Esophagus muscularis mucosa (tissue), 4 donors: ENCODE results near the gene RHOF. TPM values are rescaled to one million over a fixed set of nuclear protein-coding genes. Genes with fewer than 3 reads are reported as not detected.

Experiments used
- DNase-seq: peaks from one replicate; pipeline ENCODE4 v3.0.0-alpha.2; 2017; ENCODE audit errors: extremely low spot score
- H3K27ac ChIP-seq, 4 donors: fragments of 200-600 bp; sonication (generic); replicated peaks in 1 of 4; 1 replicate in 3 of 4; 2 replicates in 1 of 4; pipeline ENCODE4 v1.5.1; 2016 to 2019; ENCODE audit warnings: mild to moderate bottlenecking in 1 of 4
- H3K27me3 ChIP-seq, 4 donors: fragments of 200-600 bp; sonication (generic); one replicate each; pipeline versions ENCODE4 v1.5.1 to v1.6.0; 2016 to 2019
- H3K36me3 ChIP-seq, 4 donors: fragments of 200-600 bp; sonication (generic); one replicate each; pipeline ENCODE4 v1.5.1; 2016 to 2019
- H3K4me1 ChIP-seq, 4 donors: fragments of 200-600 bp; sonication (generic); one replicate each; pipeline ENCODE4 v1.5.1; 2016 to 2019
- H3K4me3 ChIP-seq, 4 donors: fragments of 200-600 bp; sonication (generic); 1 replicate in 2 of 4; 2 replicates in 2 of 4; pipeline ENCODE4 v1.5.1; 2016 to 2019; ENCODE audit warnings: mild to moderate bottlenecking in 4 of 4, moderate library complexity in 1 of 4
- H3K9me3 ChIP-seq, 4 donors: fragments of 200-600 bp; sonication (generic); 1 replicate in 3 of 4; 2 replicates in 1 of 4; pipeline ENCODE4 v1.5.1; 2016 to 2019
- EP300 ChIP-seq: sonication (generic); formaldehyde crosslinking; IDR thresholded peaks from one replicate; pipeline ENCODE4 v1.6.1; 2017; ENCODE audit warnings: antibody characterized with exemption
- POLR2A ChIP-seq: fragments of 450-650 bp; IDR thresholded peaks from one replicate; pipeline ENCODE4 v1.6.1; 2017; ENCODE audit warnings: antibody characterized with exemption, moderate library complexity, mild to moderate bottlenecking, low read depth
- POLR2AphosphoS5 ChIP-seq, 2 donors: sonication (generic); formaldehyde crosslinking; IDR thresholded peaks; one replicate each; pipeline ENCODE4 v1.6.1; 2017; ENCODE audit warnings: antibody characterized with exemption in 2 of 2
- WGBS: methylation state at CpG from one replicate; pipeline ENCODE4 v1.1.5; 2018; 5-methylcytosine and 5-hydroxymethylcytosine counted together
- intact Hi-C: fragments of 100-400 bp; cut with DNase I; formaldehyde crosslinking; loops from one replicate; pipeline ENCODE4 v1.15.1; 2023
- total RNA-seq, 4 donors: library from RNA; depleted of rRNA; stranded (reverse); fragments of >200 nt; gene quantifications; one replicate each; pipeline versions ENCODE4 v1.1.0 to v1.2.1, GENCODE V29; 2016
- TF ChIP-seq, protein P1 (sequence below), 3 experiments: fragments of 200-600 bp in 2 of 3; fragments of 450-650 bp in 1 of 3; sonication (generic) in 2 of 3; IDR thresholded peaks; one replicate each; pipeline ENCODE4 v1.5.1; 2017 to 2019; ENCODE audit warnings: antibody characterized with exemption in 3 of 3, mild to moderate bottlenecking in 2 of 3, moderate library complexity in 1 of 3

RHOF gene
- total RNA-seq, 4 donors from 2014 or later, result 7.0 to 23.2 (median 15.9) TPM

DNA sequence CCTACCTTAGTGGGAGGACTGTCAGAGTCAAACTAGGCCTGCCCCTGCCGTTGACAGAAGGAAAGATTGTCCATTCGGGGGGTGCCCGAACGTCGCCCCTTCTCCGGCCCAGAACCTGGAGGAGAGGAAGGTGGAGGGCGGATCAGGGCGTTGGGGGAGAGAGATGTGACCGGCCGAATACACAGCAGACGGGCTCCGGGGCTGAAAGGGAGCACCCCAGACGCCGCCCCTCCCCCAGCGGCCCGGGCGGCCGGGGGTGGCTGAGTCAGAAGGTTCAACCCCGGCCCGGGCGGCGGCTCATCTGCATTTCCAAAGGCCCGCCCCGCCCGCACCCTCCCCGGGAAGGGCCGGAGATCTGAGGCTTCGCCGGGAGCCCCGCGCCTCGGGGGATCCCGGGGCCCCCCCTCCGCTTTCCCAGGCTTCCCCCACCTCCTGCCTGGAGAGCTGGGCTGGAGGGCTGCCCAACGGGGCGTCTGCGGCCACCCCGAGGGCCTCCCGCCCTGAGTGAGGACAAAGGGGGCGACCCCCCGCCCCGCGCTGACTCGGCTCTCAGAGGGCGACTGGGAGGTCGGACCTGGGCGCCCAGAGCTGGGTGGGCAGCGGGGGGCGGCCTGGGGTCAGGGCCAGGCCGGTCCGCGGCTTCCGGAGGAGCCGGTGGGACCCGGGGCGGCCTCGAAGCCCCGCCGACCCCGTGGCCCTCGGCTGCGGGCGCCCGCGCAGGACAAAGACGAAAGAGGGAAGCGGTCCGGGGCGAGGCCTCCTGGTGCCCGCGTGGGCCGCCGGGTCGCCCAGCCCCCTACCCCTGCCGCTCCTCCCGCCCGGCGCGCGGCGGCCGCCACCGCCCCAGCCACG lies 6.6 kb upstream of the RHOF start:
- intact Hi-C loops, result no loop called here
- Histone ChIP-seq H3K4me1 (peaks cover 45 to 57% (median 48%) of the 10 kb centered on the region in 4 donors), H3K9me3 (no peaks in the 10 kb centered on the region), H3K36me3 (peaks cover 0 to 12% (median 9%) of the 10 kb centered on the region in 4 donors), H3K27me3 (no peaks in the 10 kb centered on the region), H3K4me3 (peak overlapping the region; percentile 65 to 94 (median 84)), H3K27ac (peak overlapping the region; percentile 97 to 100 (median 100))
- peak; percentile 96 for DNase-seq
- WGBS, result 0% methylated on average over 6 of the region's 84 CpGs
- TF ChIP-seq, protein P1, sequence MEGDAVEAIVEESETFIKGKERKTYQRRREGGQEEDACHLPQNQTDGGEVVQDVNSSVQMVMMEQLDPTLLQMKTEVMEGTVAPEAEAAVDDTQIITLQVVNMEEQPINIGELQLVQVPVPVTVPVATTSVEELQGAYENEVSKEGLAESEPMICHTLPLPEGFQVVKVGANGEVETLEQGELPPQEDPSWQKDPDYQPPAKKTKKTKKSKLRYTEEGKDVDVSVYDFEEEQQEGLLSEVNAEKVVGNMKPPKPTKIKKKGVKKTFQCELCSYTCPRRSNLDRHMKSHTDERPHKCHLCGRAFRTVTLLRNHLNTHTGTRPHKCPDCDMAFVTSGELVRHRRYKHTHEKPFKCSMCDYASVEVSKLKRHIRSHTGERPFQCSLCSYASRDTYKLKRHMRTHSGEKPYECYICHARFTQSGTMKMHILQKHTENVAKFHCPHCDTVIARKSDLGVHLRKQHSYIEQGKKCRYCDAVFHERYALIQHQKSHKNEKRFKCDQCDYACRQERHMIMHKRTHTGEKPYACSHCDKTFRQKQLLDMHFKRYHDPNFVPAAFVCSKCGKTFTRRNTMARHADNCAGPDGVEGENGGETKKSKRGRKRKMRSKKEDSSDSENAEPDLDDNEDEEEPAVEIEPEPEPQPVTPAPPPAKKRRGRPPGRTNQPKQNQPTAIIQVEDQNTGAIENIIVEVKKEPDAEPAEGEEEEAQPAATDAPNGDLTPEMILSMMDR (IDR thresholded peaks at IDR 0.05), result no peak
- peak; percentile 76 for TF ChIP-seq POLR2A
- TF ChIP-seq EP300, result no peak
- TF ChIP-seq POLR2AphosphoS5 (IDR thresholded peaks at IDR 0.05), result peak in 1 of 2 donors; percentile 68

DNA sequence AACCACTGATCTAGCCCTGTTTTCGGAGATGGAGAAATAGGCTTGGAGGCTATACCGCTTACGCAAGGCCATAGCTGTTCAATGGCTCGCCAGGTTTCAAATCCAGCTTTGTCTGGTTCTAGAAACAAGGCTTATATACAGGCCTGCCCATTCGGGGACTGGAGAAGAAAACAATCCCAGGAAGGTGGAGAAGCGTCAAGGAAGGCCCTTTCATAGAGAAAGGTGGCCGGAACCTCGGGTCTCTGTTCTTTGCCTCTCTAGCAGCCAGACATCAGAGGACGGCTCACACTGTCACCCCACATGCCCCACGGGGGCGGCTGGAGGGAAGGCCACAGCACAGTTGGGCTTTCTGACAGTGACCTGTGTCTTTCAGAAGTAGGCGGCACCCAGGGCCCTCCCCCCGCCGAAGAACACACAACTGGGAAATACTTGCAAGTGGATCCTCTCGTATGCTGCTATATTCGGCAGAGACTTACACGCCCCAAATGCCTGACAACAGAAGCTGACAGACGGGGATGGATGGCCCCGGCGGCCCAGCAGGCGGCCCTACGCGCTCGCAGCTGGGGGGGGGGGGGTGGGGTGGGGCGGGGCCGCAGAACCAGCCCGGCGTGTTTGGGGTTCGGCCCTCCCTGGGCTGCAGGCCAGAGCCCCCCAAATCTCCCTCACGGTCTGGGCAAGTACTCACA lies 5.8 kb upstream of the RHOF start:
- WGBS, result 32% methylated on average over 8 of the region's 30 CpGs
- no peaks in the 10 kb centered on the region for H3K9me3 ChIP-seq
- peak overlapping the region; percentile 65 to 94 (median 84) for H3K4me3 ChIP-seq
- H3K27me3 ChIP-seq, result no peaks in the 10 kb centered on the region
- TF ChIP-seq POLR2A (peak; percentile 26), POLR2AphosphoS5 (IDR thresholded peaks at IDR 0.05) (peak in 1 of 2 donors; percentile 63)
- TF ChIP-seq, protein P1 (IDR thresholded peaks at IDR 0.05), result no peak
- H3K27ac ChIP-seq, result peak overlapping the region; percentile 97 to 100 (median 100)
- intact Hi-C loops, result no loop called here
- H3K4me1 ChIP-seq, result peaks cover 53 to 61% (median 54%) of the 10 kb centered on the region in 4 donors
- DNase-seq, result peak; percentile 94
- peaks cover 0 to 12% (median 9%) of the 10 kb centered on the region in 4 donors for H3K36me3 ChIP-seq

DNA sequence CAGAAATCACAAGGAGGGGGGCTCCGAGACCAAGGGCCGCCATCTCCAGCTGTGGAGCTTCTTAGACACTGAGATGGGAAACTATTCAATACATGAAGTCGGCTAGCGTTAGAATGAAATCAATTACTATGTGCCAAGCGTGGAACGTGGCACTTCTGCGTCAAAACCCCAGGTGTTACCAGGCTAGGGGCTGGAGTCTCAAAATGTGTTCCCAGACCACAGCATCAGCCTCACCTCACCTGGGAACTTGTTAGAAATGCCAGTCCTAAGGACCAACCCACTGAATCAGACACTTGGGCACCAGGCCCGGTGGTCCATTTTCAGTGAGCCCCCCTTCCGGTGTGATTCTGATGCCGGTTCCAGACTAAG lies 5.3 kb upstream of the RHOF start:
- no peak for DNase-seq
- intact Hi-C loops, result no loop called here
- WGBS, result 32% methylated on average over 10 of the region's 10 CpGs

DNA sequence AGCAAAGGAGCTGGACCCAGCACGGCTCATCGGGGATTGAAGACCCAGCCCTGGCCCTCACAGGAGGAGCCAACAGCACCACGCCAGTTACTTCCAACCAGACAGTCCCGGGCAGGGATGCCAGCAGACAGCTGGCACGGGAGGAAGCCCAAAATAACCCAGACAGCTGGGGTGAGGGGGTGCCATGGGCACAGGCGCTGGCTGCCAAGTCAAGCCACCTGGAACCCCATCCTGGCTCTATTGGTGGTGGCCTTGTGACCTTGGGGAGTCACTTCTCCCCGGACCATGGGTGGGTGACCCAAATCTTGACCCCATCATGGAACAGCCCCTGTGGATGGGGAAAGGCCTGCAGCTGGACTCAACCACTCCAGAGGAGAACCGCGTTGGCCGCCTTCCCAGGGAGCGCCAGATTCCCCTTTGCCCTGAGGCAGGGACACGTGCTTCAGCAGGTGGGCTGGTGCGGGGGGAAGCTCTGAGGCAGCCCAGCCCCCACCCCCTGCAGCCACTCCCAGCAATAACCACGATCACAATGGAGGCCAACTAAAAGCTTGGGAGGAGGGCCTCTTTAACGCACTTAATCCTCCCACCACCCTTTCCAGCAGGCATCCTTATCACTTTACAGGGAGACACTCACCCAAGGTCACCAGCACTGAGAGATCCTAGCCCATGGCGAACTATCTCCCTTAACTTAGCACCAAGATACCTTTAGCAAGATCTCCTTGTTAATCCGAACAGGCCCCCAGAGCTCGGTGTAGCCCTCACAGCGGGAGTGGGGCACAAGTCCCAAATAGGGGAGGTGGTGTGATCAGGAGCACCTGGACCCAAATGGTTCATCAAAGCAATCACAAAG lies 4.7 kb upstream of the RHOF start:
- no peak for DNase-seq
- TF ChIP-seq EP300 (no peak), POLR2A (peak; percentile 15), POLR2AphosphoS5 (IDR thresholded peaks at IDR 0.05) (no peak)
- TF ChIP-seq, protein P1 (IDR thresholded peaks at IDR 0.05), result no peak
- Histone ChIP-seq H3K36me3 (peaks cover 0 to 12% (median 9%) of the 10 kb centered on the region in 4 donors), H3K4me3 (peak overlapping the region; percentile 65 to 94 (median 84)), H3K4me1 (peaks cover 63 to 73% (median 65%) of the 10 kb centered on the region in 4 donors), H3K9me3 (no peaks in the 10 kb centered on the region), H3K27ac (peak overlapping the region; percentile 97 to 100 (median 100)), H3K27me3 (no peaks in the 10 kb centered on the region)
- WGBS, result 30% methylated on average over 7 of the region's 19 CpGs
- intact Hi-C loops, result no loop called here

More for the DNA sequence above, 5.3 kb upstream of the RHOF start:
- peak overlapping the region; percentile 97 to 100 (median 100) for H3K27ac ChIP-seq
- H3K27me3 ChIP-seq, result no peaks in the 10 kb centered on the region
- TF ChIP-seq, protein P1 (IDR thresholded peaks at IDR 0.05), result no peak
- no peak for TF ChIP-seq POLR2AphosphoS5 (IDR thresholded peaks at IDR 0.05)
- no peak for TF ChIP-seq POLR2A
- no peak for TF ChIP-seq EP300
- peak overlapping the region; percentile 65 to 94 (median 84) for H3K4me3 ChIP-seq
- peaks cover 57 to 67% (median 59%) of the 10 kb centered on the region in 4 donors for H3K4me1 ChIP-seq
- no peaks in the 10 kb centered on the region for H3K9me3 ChIP-seq
- peaks cover 0 to 12% (median 9%) of the 10 kb centered on the region in 4 donors for H3K36me3 ChIP-seq
